GM12878 (cell line): ENCODE results near the gene BBX. TPM values are rescaled to one million over a fixed set of nuclear protein-coding genes. Genes with fewer than 3 reads are reported as not detected.

Experiments
- ATAC-seq: fragments of 200-7000 bp; cut with Tn5 transposase; 3 replicates; pipeline ENCODE4 v1.9.1; 2020; ENCODE audit warnings: mild to moderate bottlenecking, moderate library complexity
- BruUV-seq: library from RNA; stranded (reverse); fragments of 400-500 nt; replicated peaks from 2 replicates; lab custom pipeline; 2021; lab: Mats Ljungman, UMichigan
- CTCF ChIA-PET: fragments of 300-600 bp; sonication (Branson Sonifier 250); formaldehyde crosslinking; extraction: SDS; loops from one replicate; lab custom pipeline; 2021; ENCODE audit warnings: inconsistent platforms; lab: Yijun Ruan, JAX
- POLR2A ChIA-PET: fragments of 350-600 bp; formaldehyde crosslinking; extraction: SDS; loops from one replicate; lab custom pipeline; 2021; ENCODE audit warnings: inconsistent platforms; lab: Charles Lee
- RAD21 ChIA-PET: fragments of 300-600 bp; sonication (Branson Sonifier 250); formaldehyde crosslinking; loops from one replicate; lab custom pipeline; 2023; ENCODE audit warnings: antibody characterized with exemption; ENCODE audit not compliant: unreplicated experiment; lab: Charles Lee
- SMC1A ChIA-PET: fragments of 300-600 bp; sonication (Branson Sonifier 250); formaldehyde crosslinking; loops from one replicate; lab custom pipeline; 2023; ENCODE audit not compliant: unreplicated experiment, uncharacterized antibody; lab: Charles Lee
- DNase-seq: peaks from one replicate; pipeline ENCODE4 v3.0.0-alpha.2; 2011; ENCODE audit warnings: low read depth, low spot score
- FAIRE-seq: peaks from 3 replicates; lab custom pipeline; 2011; peaks lifted over from hg19 to GRCh38; lab: Jason Lieb, UNC
- H2AFZ ChIP-seq: 2 replicates; pipeline ENCODE4 v1.6.0; 2011; ENCODE audit warnings: low read depth, low read length, control low read depth; ENCODE audit not compliant: control insufficient read depth
- H3K27ac ChIP-seq: 2 replicates; pipeline ENCODE4 v1.5.1; 2011; ENCODE audit warnings: control low read depth; ENCODE audit not compliant: control insufficient read depth, insufficient read depth
- H3K27me3 ChIP-seq, 2 experiments: replicated peaks in 1 of 2; 2 replicates each; pipeline versions ENCODE4 v1.6.0 to v1.6.1; 2011; ENCODE audit warnings: low read length in 1 of 2; ENCODE audit not compliant: control insufficient read depth in 2 of 2, insufficient read depth in 2 of 2
- H3K36me3 ChIP-seq, 2 experiments: 2 replicates each; pipeline ENCODE4 v1.5.1; 2011; ENCODE audit warnings: low read length in 1 of 2; ENCODE audit not compliant: control insufficient read depth in 2 of 2, insufficient read depth in 2 of 2
- H3K4me1 ChIP-seq: 2 replicates; pipeline ENCODE4 v1.6.1; 2011; ENCODE audit warnings: mild to moderate bottlenecking, low read length, moderate library complexity, mixed read lengths; ENCODE audit not compliant: control insufficient read depth, insufficient read depth
- H3K4me2 ChIP-seq: 2 replicates; pipeline ENCODE4 v1.6.0; 2011; ENCODE audit warnings: control low read depth; ENCODE audit not compliant: control insufficient read depth, insufficient read depth
- H3K4me3 ChIP-seq: fragments of 200-600 bp; sonication (generic); 2 replicates; pipeline ENCODE4 v1.5.1; 2016
- H3K79me2 ChIP-seq: 2 replicates; pipeline ENCODE4 v1.6.0; 2011; ENCODE audit warnings: low read length; ENCODE audit not compliant: control insufficient read depth, insufficient read depth
- H3K9ac ChIP-seq: 2 replicates; pipeline ENCODE4 v1.8.0; 2011; ENCODE audit warnings: low read length, control low read depth, mixed read lengths; ENCODE audit not compliant: control insufficient read depth, insufficient read depth
- H3K9me3 ChIP-seq: replicated peaks from 3 replicates; pipeline ENCODE4 v1.5.1; 2011; ENCODE audit warnings: mild to moderate bottlenecking, low read length; ENCODE audit not compliant: control insufficient read depth, insufficient read depth
- H4K20me1 ChIP-seq: 2 replicates; pipeline ENCODE4 v1.6.0; 2011; ENCODE audit not compliant: control insufficient read depth, insufficient read depth
- ASH2L ChIP-seq: fragments of 300-600, 200-600 bp; sonication (generic); IDR thresholded peaks from 2 replicates; pipeline ENCODE4 v1.6.1; 2017; ENCODE audit warnings: low read depth, mild to moderate bottlenecking, borderline replicate concordance
- CREM ChIP-seq: IDR thresholded peaks from 2 replicates; pipeline ENCODE4 v1.6.1; 2014; ENCODE audit warnings: antibody characterized with exemption, low read depth
- EED ChIP-seq: sonication (generic); IDR thresholded peaks from 2 replicates; pipeline ENCODE4 v1.6.1; 2016; ENCODE audit warnings: antibody characterized with exemption, low read depth
- POU2F2 ChIP-seq: IDR thresholded peaks from 3 replicates; pipeline ENCODE4 v1.6.1; 2011; ENCODE audit warnings: low read depth, mild to moderate bottlenecking, low read length, borderline replicate concordance
- RBBP5 ChIP-seq: fragments of 200-600 bp; sonication (generic); conservative IDR thresholded peaks from 2 replicates; pipeline ENCODE4 v1.6.1; 2016
- SMC3 ChIP-seq: IDR thresholded peaks from 2 replicates; pipeline ENCODE4 v1.6.1; 2011; ENCODE audit warnings: low read length, improper control_type of control experiment, borderline replicate concordance
- TCF7 ChIP-seq: IDR thresholded peaks from 2 replicates; pipeline ENCODE4 v1.6.1; 2014; ENCODE audit warnings: antibody characterized with exemption, borderline replicate concordance
- ZNF384 ChIP-seq: IDR thresholded peaks from 2 replicates; pipeline ENCODE4 v1.6.1; 2012; ENCODE audit warnings: low read depth, mild to moderate bottlenecking, low read length, improper control_type of control experiment, borderline replicate concordance
- WGBS: methylation state at CpG from one replicate; pipeline ENCODE4 v1.1.6; 2016; ENCODE audit warnings: low lambda C conversion rate; ENCODE audit not compliant: insufficient replicate concordance, insufficient coverage; ENCODE audit errors: missing lambda C conversion rate; 5-methylcytosine and 5-hydroxymethylcytosine counted together
- in situ Hi-C: fragments of 300-500 bp; cut with MboI; formaldehyde crosslinking; loops from 9 replicates; pipeline ENCODE4 v1.14.3; 2018; ENCODE audit warnings: mixed read lengths
- intact Hi-C: fragments of 100-400 bp; cut with micrococcal nuclease; formaldehyde crosslinking; loops from one replicate; pipeline ENCODE4 v1.14.2; 2022; ENCODE audit not compliant: unreplicated experiment
- polyA plus RNA-seq, 11 experiments: library from polyadenylated mRNA; depleted of rRNA in 4 of 11; unstranded in 6 of 11; stranded (reverse) in 5 of 11; fragments of >200 nt; fragmentation: Nextera tagmentation in 4 of 11; fragmentation: Illumina TruSeq in 1 of 11; extraction: Ambion mirVana in 4 of 11; extraction: Trizol in 1 of 11; gene quantifications; 1 replicate in 1 of 11; 2 replicates in 10 of 11; pipeline versions ENCODE4 v1.2.1 to v1.2.3, GENCODE V29; 2011 to 2016; ENCODE audit warnings: inconsistent platforms in 2 of 11, missing spikeins in 2 of 11, low read depth in 1 of 11
- total RNA-seq, 4 experiments: library from RNA; depleted of rRNA in 3 of 4; stranded (reverse); fragments of >200 nt in 3 of 4; fragmentation: Illumina TruSeq in 1 of 4; extraction: Trizol in 1 of 4; gene quantifications; 2 replicates each; pipeline versions ENCODE4 v1.2.1 to v1.2.3, GENCODE V29; 2013 to 2021
- TF ChIP-seq, protein P1 (sequence below): IDR thresholded peaks from 2 replicates; pipeline ENCODE4 v1.6.1; 2012; ENCODE audit warnings: low read depth, low read length, improper control_type of control experiment
- TF ChIP-seq, protein P2 (sequence below): fragments of 450-650 bp; formaldehyde crosslinking; IDR thresholded peaks from 2 replicates; pipeline ENCODE4 v1.5.0; 2022; ENCODE audit warnings: mild to moderate bottlenecking, missing genetic modification characterization

BBX gene
- total and polyA plus RNA-seq, 10 of the 15 experiments (the other 5 are each of a cell fraction or from before 2014, with no cell fraction given): 13.3 to 38.5 (median 32.0) TPM

DNA sequence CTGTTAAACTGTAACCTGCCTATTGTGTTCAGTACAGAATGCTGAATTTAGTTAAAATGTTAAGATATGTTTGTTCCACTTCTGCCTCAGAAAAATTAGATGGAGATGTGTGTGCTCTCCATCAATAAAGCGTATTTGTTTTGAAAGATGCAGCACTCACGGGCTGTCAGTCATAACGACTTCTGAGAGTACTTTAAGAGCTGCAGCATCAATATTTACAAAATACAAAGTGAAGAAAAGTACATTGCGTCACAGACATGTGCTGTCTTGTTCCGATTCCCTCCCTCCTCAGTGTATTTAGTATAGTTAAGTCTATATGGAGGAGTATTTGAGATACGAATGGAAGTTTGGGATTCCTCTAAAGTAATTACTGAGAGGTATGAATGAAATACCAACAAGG, 166.6 kb downstream of the BBX start:
- H3K36me3 ChIP-seq: no peaks in the 10 kb centered on the region
- in situ Hi-C loops: no loop called here
- TF ChIP-seq RBBP5 (no peak), ASH2L (no peak), EED (no peak)
- TF ChIP-seq, protein P1, sequence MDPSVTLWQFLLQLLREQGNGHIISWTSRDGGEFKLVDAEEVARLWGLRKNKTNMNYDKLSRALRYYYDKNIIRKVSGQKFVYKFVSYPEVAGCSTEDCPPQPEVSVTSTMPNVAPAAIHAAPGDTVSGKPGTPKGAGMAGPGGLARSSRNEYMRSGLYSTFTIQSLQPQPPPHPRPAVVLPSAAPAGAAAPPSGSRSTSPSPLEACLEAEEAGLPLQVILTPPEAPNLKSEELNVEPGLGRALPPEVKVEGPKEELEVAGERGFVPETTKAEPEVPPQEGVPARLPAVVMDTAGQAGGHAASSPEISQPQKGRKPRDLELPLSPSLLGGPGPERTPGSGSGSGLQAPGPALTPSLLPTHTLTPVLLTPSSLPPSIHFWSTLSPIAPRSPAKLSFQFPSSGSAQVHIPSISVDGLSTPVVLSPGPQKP: no peak
- TF ChIP-seq, all 136 proteins: peak for 0
- ChIA-PET CTCF (interaction anchor here (0.6 to 6.0 kb wide), 13 partner anchors 9 to 1538 kb away, joined by 3 to 98 read pairs (median 4); no protein-coding TSS in a partner anchor), POLR2A (no interaction called here), RAD21 (interaction anchor here (1.2 to 1.9 kb wide), 3 partner anchors 28 to 156 kb away, joined by 3 to 5 read pairs (median 5); no protein-coding TSS in a partner anchor), SMC1A (interaction anchor here (1.1 to 5.1 kb wide), 6 partner anchors 9 to 52 kb away, joined by 3 to 34 read pairs (median 6); no protein-coding TSS in a partner anchor)
- FAIRE-seq (no peak), DNase-seq (no peak), ATAC-seq (no peak)
- Histone ChIP-seq H3K4me1 (no peaks in the 10 kb centered on the region), H4K20me1 (no peaks in the 10 kb centered on the region), H3K27me3 (no peaks in the 10 kb centered on the region), H3K4me2 (no peak overlapping the region), H3K27ac (no peak overlapping the region), H2AFZ (no peak overlapping the region), H3K9me3 (no peaks in the 10 kb centered on the region), H3K9ac (no peak overlapping the region), H3K79me2 (no peaks in the 10 kb centered on the region), H3K4me3 (no peak overlapping the region)
- WGBS: 96% methylated on average over 6 of the region's 6 CpGs
- no TSS peak for BruUV-seq
- intact Hi-C loops: no loop called here

DNA sequence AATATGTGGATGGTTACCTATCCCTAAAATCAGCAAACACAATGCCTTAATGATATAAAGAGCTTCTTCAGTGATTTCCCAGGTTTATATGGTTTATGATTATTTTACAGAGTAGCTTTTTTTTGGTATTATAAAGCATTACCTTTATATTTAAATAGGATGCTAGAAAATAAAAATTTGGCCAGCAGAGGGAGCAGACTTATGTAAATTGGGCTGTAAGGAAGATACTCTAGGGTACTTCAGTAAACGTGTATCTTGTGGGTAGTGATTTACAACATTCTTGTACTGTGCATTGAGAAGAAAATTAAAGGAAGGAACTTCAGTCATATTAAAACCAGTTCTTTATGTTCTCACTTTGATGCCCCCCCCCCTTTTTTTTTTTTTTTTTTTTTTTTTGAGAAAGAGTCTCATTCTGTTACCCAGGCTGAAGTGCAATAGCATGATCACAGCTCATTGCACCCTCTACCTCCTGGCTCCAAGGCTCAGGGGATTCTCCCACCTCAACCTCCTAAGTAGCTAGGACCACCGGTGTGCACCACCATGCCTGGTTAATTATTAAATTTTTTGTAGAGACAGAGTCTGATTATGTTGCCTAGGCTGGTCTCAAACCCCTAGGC, 167.9 kb downstream of the BBX start:
- Histone ChIP-seq H3K4me2 (no peak overlapping the region), H3K4me1 (no peaks in the 10 kb centered on the region), H3K36me3 (no peaks in the 10 kb centered on the region), H4K20me1 (no peaks in the 10 kb centered on the region), H3K27ac (no peak overlapping the region), H3K9ac (no peak overlapping the region), H2AFZ (no peak overlapping the region), H3K27me3 (no peaks in the 10 kb centered on the region), H3K9me3 (no peaks in the 10 kb centered on the region), H3K4me3 (no peak overlapping the region), H3K79me2 (no peaks in the 10 kb centered on the region)
- ChIA-PET RAD21 (interaction anchor here (0.9 to 1.7 kb wide), 7 partner anchors 13 to 715 kb away, joined by 3 to 5 read pairs (median 3); no protein-coding TSS in a partner anchor), CTCF (interaction anchor here (0.6 to 6.0 kb wide), 35 partner anchors 8 to 867 kb away, joined by 3 to 98 read pairs (median 4); no protein-coding TSS in a partner anchor), POLR2A (no interaction called here), SMC1A (interaction anchor here (0.6 to 5.1 kb wide), 12 partner anchors 8 to 74 kb away, joined by 3 to 34 read pairs (median 4); no protein-coding TSS in a partner anchor)
- in situ Hi-C loops: no loop called here
- peak; percentile 87 for FAIRE-seq
- WGBS: 17% methylated on average over 2 of the region's 2 CpGs
- BruUV-seq: no TSS peak
- peak; percentile 90 for ATAC-seq
- intact Hi-C loops: no loop called here
- DNase-seq: no peak
- 0 out of 2 replicates have a peak, but pooled peaks have one; percentile 18 for TF ChIP-seq ZNF384
- TF ChIP-seq, protein P2, sequence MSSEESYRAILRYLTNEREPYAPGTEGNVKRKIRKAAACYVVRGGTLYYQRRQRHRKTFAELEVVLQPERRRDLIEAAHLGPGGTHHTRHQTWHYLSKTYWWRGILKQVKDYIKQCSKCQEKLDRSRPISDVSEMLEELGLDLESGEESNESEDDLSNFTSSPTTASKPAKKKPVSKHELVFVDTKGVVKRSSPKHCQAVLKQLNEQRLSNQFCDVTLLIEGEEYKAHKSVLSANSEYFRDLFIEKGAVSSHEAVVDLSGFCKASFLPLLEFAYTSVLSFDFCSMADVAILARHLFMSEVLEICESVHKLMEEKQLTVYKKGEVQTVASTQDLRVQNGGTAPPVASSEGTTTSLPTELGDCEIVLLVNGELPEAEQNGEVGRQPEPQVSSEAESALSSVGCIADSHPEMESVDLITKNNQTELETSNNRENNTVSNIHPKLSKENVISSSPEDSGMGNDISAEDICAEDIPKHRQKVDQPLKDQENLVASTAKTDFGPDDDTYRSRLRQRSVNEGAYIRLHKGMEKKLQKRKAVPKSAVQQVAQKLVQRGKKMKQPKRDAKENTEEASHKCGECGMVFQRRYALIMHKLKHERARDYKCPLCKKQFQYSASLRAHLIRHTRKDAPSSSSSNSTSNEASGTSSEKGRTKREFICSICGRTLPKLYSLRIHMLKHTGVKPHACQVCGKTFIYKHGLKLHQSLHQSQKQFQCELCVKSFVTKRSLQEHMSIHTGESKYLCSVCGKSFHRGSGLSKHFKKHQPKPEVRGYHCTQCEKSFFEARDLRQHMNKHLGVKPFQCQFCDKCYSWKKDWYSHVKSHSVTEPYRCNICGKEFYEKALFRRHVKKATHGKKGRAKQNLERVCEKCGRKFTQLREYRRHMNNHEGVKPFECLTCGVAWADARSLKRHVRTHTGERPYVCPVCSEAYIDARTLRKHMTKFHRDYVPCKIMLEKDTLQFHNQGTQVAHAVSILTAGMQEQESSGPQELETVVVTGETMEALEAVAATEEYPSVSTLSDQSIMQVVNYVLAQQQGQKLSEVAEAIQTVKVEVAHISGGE (CRISPR knock-in tag): no peak
- TF ChIP-seq TCF7: no peak
- TF ChIP-seq CREM: no peak
- TF ChIP-seq SMC3: peak; percentile 49; the same call in 1 of the 2 replicates
- peak; percentile 91; the same call in 2 of the 3 replicates for TF ChIP-seq POU2F2
